Left renal pelvis (tissue), 4 donors: ENCODE measurements around the gene G2E3. TPM values are rescaled to one million over a fixed set of nuclear protein-coding genes. Genes with fewer than 3 reads are reported as not detected.
"Not testable (repeated sequence)": the region's sequence is repeated elsewhere in the genome, so short reads cannot be mapped to it uniquely, and the experiment has no call there.

Source experiments
- DNase-seq, 4 donors: peaks; one replicate each; pipeline ENCODE4 v3.0.0-alpha.2; 2013; ENCODE audit warnings: low read depth in 4 of 4, low spot score in 3 of 4
- polyA plus RNA-seq, 4 donors: library from polyadenylated mRNA; unstranded; fragments of 120-200 nt; gene quantifications; one replicate each; pipeline ENCODE4 v1.2.1, GENCODE V29; 2013; ENCODE audit not compliant: insufficient read length in 4 of 4

G2E3 gene
- polyA plus RNA-seq, 4 donors, result 27.9 to 33.8 (median 29.9) TPM

- DNase-seq, result peak in 1 of 4 donors; percentile 7
Measured at GRCh38 chr14:30559638-30560091, 707 bp downstream of the G2E3 start.

DNA sequence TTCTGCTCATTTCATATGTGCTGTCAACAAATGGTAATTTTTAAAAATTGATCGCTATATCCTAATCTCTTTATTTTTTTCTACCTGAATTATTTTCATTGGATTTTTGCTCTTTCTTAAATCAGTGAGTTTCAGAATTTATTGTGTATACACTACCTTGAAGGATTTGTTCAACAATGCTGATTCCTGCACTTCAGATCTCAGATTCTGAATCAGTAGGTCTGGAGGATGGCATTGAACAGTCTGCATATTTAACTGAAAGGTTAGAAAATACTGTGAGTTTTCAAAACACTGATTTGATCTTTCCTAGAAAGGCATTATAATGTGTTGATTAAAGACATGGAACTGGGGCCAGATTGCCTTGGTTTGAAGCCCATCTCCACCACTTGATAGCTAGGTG lies 1.6 kb downstream of the G2E3 start:
- no peak for DNase-seq

GRCh38 chr14:30564235-30564867 lies 5.4 kb downstream of the G2E3 start:
- no peak for DNase-seq

DNA sequence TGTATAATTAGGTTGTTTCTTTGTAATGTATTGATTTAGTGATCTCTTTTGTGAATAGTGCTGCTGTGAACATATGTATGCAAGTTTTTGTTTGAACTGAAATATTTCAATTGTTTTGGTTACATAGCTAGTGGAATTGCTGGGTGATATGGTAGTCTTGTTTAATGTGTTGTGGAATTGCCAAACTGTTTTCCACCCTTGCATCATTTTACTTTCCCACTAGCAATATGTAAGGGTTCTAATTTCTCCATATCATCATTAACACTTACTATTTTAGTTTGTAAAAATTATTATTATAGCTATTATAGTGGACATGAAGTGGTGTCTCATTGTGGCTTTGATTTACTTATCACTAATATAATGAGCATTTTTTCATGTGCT lies 5.9 kb downstream of the G2E3 start:
- no peak for DNase-seq

- no peak for DNase-seq
Measured at GRCh38 chr14:30569216-30569902, 10.4 kb downstream of the G2E3 start.

GRCh38 chr14:30569903-30570226 lies 10.9 kb downstream of the G2E3 start:
- no peak for DNase-seq

GRCh38 chr14:30572237-30572636 lies 13.3 kb downstream of the G2E3 start:
- no peak for DNase-seq

DNA sequence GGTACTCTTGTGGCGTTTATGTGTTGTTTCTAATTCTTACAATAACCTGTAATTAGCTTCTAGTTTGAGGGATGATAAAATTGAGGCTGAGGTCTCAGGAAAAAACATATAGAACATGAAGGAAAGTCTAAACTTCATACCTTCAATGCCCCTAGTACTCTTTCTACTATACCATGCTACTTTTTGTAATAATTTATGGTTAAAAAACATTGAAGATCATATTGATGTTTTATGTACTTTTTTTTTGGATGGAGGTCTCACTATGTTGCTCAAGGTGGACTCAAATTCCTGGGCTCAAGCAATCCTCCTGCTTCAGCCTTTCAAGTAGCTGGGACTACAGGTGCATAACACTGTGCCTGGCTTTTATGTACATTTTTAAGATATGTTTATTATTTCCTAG lies 13.8 kb downstream of the G2E3 start:
- no peak for DNase-seq

GRCh38 chr14:30573226-30573814 lies 14.4 kb downstream of the G2E3 start:
- DNase-seq, result no peak

- no peak for DNase-seq
Measured at GRCh38 chr14:30573966-30574365, 15.0 kb downstream of the G2E3 start.

DNA sequence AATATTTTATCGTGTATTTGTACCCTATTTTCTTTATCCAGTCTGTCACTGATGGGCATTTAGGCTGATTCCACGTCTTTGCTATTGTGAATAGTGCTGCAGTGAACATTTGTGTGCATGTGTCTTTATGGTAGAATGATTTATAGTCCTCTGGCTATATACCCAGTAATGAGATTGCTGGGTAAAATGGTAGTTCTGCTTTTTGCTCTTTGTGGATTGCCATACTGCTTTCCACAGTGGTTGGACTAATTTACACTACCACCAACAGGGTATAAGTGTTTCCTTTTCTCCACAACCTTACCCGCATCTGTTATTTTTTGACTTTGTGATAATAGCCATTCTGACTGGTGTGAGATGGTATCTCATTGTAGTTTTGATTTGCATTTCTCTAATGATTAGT lies 15.8 kb downstream of the G2E3 start:
- DNase-seq, result not testable (repeated sequence)

GRCh38 chr14:30576333-30576732 lies 17.4 kb downstream of the G2E3 start:
- not testable (repeated sequence) for DNase-seq

GRCh38 chr14:30580616-30581282 lies 21.8 kb downstream of the G2E3 start:
- no peak for DNase-seq

- DNase-seq, result no peak
Measured at GRCh38 chr14:30581283-30581625, 22.3 kb downstream of the G2E3 start.

GRCh38 chr14:30582376-30582775 lies 23.4 kb downstream of the G2E3 start:
- no peak for DNase-seq

DNA sequence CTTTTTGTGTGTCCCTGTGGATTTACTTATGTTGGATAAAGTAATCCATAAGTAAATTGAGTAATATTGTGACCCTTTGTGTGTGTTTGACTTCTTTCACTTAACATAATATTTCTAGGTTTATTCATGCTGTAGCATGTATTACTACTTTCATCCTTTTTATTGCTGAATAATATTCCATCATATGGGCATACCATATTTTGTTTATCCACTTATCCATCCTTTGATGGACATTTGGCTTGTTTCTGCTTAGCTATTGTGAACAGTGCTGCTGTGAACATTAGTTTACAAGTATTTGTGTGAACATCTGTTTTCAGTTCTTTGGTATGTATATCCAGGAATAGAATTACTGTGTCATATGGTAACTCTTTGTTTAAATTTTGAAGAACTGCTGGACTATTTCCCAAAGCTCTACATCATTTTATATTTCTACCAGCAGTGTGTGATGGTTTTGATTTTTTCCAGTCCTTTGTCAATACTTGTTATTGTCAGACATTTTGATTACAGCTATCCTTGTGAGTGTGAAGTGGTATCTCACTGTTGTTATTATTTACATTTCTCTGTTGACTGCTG lies 25.2 kb downstream of the G2E3 start:
- no peak for DNase-seq

- DNase-seq, result no peak
Measured at GRCh38 chr14:30585204-30585603, 26.2 kb downstream of the G2E3 start.

- no peak for DNase-seq
Measured at GRCh38 chr14:30587141-30587540, 28.2 kb downstream of the G2E3 start.

DNA sequence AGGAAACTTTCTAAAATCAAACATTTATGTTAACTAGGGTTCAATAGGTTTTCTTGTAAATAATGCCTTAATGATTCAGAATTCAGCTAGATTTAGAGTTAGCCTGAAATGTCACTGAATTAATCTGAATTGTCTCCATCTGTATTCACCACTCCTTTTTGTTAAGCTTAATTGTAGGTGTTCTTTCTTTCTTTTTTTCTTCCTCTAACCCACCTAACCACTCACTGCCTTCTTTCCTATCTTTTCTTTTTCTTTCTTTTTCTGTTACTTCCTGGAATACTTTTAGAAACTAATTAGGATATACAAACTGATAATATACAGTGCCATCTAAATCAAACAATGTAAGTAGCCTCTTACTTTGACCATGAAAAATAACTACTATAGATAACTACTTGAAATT lies 29.9 kb downstream of the G2E3 start:
- DNase-seq, result no peak

GRCh38 chr14:30596935-30597334 lies 38.0 kb downstream of the G2E3 start:
- DNase-seq, result no peak

GRCh38 chr14:30597504-30597903 lies 38.5 kb downstream of the G2E3 start:
- no peak for DNase-seq
